HUES64 (cell line): ENCODE results near the gene GAPDH.
"Not testable (repeated sequence)": the region's sequence is repeated elsewhere in the genome, so short reads cannot be mapped to it uniquely, and the experiment has no call there.

ENCODE experiments used
- H3K27ac ChIP-seq: 2 replicates; pipeline ENCODE4 v1.7.0; 2013; ENCODE audit warnings: low read depth, low read length, inconsistent platforms
- H3K27me3 ChIP-seq: 2 replicates; pipeline ENCODE4 v1.6.1; 2013; ENCODE audit warnings: mild to moderate bottlenecking, low read length; ENCODE audit not compliant: insufficient read depth
- H3K36me3 ChIP-seq: 2 replicates; pipeline ENCODE4 v1.6.1; 2013; ENCODE audit warnings: mild to moderate bottlenecking, low read length; ENCODE audit not compliant: insufficient read depth
- H3K4me1 ChIP-seq: 2 replicates; pipeline ENCODE4 v1.6.1; 2013; ENCODE audit warnings: mild to moderate bottlenecking, low read length, moderate library complexity; ENCODE audit not compliant: insufficient read depth
- H3K4me3 ChIP-seq: 2 replicates; pipeline ENCODE4 v1.5.1; 2013; ENCODE audit warnings: mild to moderate bottlenecking, low read length, moderate library complexity
- H3K9ac ChIP-seq: 2 replicates; pipeline ENCODE4 v1.6.1; 2013; ENCODE audit warnings: mild to moderate bottlenecking, low read depth, low read length
- H3K9me3 ChIP-seq: 2 replicates; pipeline ENCODE4 v1.6.1; 2013; ENCODE audit warnings: low read depth, low read length; ENCODE audit not compliant: insufficient read depth
- WGBS: fragments of 150-250, 120-280 bp; methylation state at CpG from one replicate; pipeline ENCODE4 v1.1.7; 2013; ENCODE audit warnings: missing lambda C conversion rate; 5-methylcytosine and 5-hydroxymethylcytosine counted together

The GAPDH gene

GRCh38 chr12:6537580-6538419 lies 3.5 kb downstream of the GAPDH start:
- peaks cover 44% of the 10 kb centered on the region for H3K36me3 ChIP-seq
- H3K27ac ChIP-seq, result peak overlapping the region; percentile 75
- not testable (repeated sequence) for H3K27me3 ChIP-seq, H3K9me3 ChIP-seq, H3K9ac ChIP-seq
- H3K4me3 ChIP-seq, result peak overlapping the region; percentile 4; the same call in 1 of the 2 replicates
- 68% methylated on average over 16 of the region's 17 CpGs for WGBS
- peaks cover 13% of the 10 kb centered on the region for H3K4me1 ChIP-seq

- Histone ChIP-seq H3K4me3 (no peak overlapping the region), H3K27ac (peak overlapping the region; percentile 75), H3K9me3 (no peaks in the 10 kb centered on the region), H3K4me1 (peaks cover 11% of the 10 kb centered on the region), H3K9ac (no peak overlapping the region), H3K27me3 (no peaks in the 10 kb centered on the region), H3K36me3 (peaks cover 44% of the 10 kb centered on the region)
- WGBS, result 81% methylated on average over 24 of the region's 24 CpGs
Measured at GRCh38 chr12:6538420-6539313, 4.3 kb downstream of the GAPDH start.

GRCh38 chr12:6539314-6539682 lies 5.0 kb downstream of the GAPDH start:
- WGBS, result 84% methylated on average over 5 of the region's 5 CpGs
- H3K4me1 ChIP-seq, result peaks cover 11% of the 10 kb centered on the region
- H3K9ac ChIP-seq, result no peak overlapping the region
- no peaks in the 10 kb centered on the region for H3K27me3 ChIP-seq
- H3K4me3 ChIP-seq, result no peak overlapping the region
- no peaks in the 10 kb centered on the region for H3K9me3 ChIP-seq
- peak overlapping the region; percentile 75; the same call in 1 of the 2 replicates for H3K27ac ChIP-seq
- peaks cover 48% of the 10 kb centered on the region for H3K36me3 ChIP-seq

- no peak overlapping the region for H3K9ac ChIP-seq
- H3K4me1 ChIP-seq, result peaks cover 11% of the 10 kb centered on the region
- H3K4me3 ChIP-seq, result no peak overlapping the region
- 79% methylated on average over 14 of the region's 14 CpGs for WGBS
- peaks cover 52% of the 10 kb centered on the region for H3K36me3 ChIP-seq
- no peaks in the 10 kb centered on the region for H3K27me3 ChIP-seq
- no peaks in the 10 kb centered on the region for H3K9me3 ChIP-seq
- no peak overlapping the region; the same call in 1 of the 2 replicates for H3K27ac ChIP-seq
Measured at GRCh38 chr12:6539707-6540134, 5.4 kb downstream of the GAPDH start.

- H3K36me3 ChIP-seq, result peaks cover 48% of the 10 kb centered on the region
- H3K27ac ChIP-seq, result peak overlapping the region; percentile 50; the same call in 1 of the 2 replicates
- H3K27me3 ChIP-seq, result no peaks in the 10 kb centered on the region
- H3K4me3 ChIP-seq, result peak overlapping the region; percentile 13; the same call in 1 of the 2 replicates
- H3K9ac ChIP-seq, result no peak overlapping the region
- 18% methylated on average over 35 of the region's 35 CpGs for WGBS
- H3K4me1 ChIP-seq, result peaks cover 11% of the 10 kb centered on the region
- no peaks in the 10 kb centered on the region for H3K9me3 ChIP-seq
Measured at GRCh38 chr12:6540181-6540877, 6.0 kb downstream of the GAPDH start.

- peak overlapping the region; percentile 33; the same call in 1 of the 2 replicates for H3K27ac ChIP-seq
- H3K27me3 ChIP-seq, result no peaks in the 10 kb centered on the region
- peaks cover 6% of the 10 kb centered on the region for H3K4me1 ChIP-seq
- H3K9me3 ChIP-seq, result no peaks in the 10 kb centered on the region
- no peak overlapping the region for H3K9ac ChIP-seq
- 93% methylated on average over 26 of the region's 26 CpGs for WGBS
- H3K4me3 ChIP-seq, result no peak overlapping the region
- H3K36me3 ChIP-seq, result peaks cover 44% of the 10 kb centered on the region
Measured at GRCh38 chr12:6541371-6542165, 7.3 kb downstream of the GAPDH start.

- WGBS, result 88% methylated on average over 13 of the region's 13 CpGs
- Histone ChIP-seq H3K36me3 (peaks cover 44% of the 10 kb centered on the region), H3K9me3 (no peaks in the 10 kb centered on the region), H3K9ac (no peak overlapping the region), H3K4me3 (no peak overlapping the region), H3K27me3 (no peaks in the 10 kb centered on the region), H3K27ac (no peak overlapping the region), H3K4me1 (peaks cover 6% of the 10 kb centered on the region)
Measured at GRCh38 chr12:6542209-6543009, 8.1 kb downstream of the GAPDH start.

GRCh38 chr12:6546016-6546415 lies 11.7 kb downstream of the GAPDH start:
- no peak overlapping the region for H3K9ac ChIP-seq

GRCh38 chr12:6547566-6547965 lies 13.2 kb downstream of the GAPDH start:
- H3K27ac ChIP-seq, result no peak overlapping the region
- no peaks in the 10 kb centered on the region for H3K4me1 ChIP-seq
- H3K27me3 ChIP-seq, result no peaks in the 10 kb centered on the region
- no peak overlapping the region for H3K4me3 ChIP-seq
- no peaks in the 10 kb centered on the region for H3K9me3 ChIP-seq
- H3K9ac ChIP-seq, result no peak overlapping the region
- 93% methylated on average over 1 of the region's 1 CpG for WGBS
- peaks cover 59% of the 10 kb centered on the region for H3K36me3 ChIP-seq

More at GRCh38 chr12:6546016-6546415, 11.7 kb downstream of the GAPDH start:
- peaks cover 2% of the 10 kb centered on the region for H3K4me1 ChIP-seq
- H3K4me3 ChIP-seq, result no peak overlapping the region
- peaks cover 55% of the 10 kb centered on the region for H3K36me3 ChIP-seq
- WGBS, result 96% methylated on average over 10 of the region's 10 CpGs
- H3K27ac ChIP-seq, result no peak overlapping the region
- no peaks in the 10 kb centered on the region for H3K9me3 ChIP-seq
- H3K27me3 ChIP-seq, result no peaks in the 10 kb centered on the region
